ENCODE measurements around the gene GRIK4.

Gene GRIK4

DNA sequence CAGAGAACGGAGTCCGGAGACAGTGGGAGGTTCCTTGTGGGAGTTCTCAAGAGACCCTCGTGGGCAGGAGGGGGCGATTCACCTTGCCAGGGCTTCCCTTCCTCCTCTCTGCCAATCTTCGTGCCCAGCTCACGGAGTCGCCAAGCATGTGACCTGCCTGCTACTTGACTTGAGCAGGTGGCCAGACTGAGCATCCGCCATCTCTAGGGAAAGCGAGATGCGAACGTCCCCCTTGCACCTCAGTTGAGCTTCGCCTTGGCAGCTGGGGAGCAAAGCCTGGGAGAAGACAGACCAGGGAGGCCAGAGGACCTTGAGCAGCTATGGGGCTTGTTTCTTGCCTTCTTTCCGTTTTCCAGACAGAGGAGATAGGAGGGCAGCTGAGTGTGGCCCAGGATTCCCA is 123.2 kb downstream of the GRIK4 start:
- Histone ChIP-seq H3K27ac (ENCODE audit: low read depth, low read length, poor library complexity, severe bottlenecking) (no peak overlapping the region), H2AFZ (ENCODE audit: low read length) (no peak overlapping the region), H3K4me1 (ENCODE audit: insufficient read depth, low read length, severe bottlenecking) (no peaks in the 10 kb centered on the region), H3K36me3 (ENCODE audit: insufficient read depth, low read length) (no peaks in the 10 kb centered on the region), H3K27me3 (ENCODE audit: insufficient read depth, low read length) (no peaks in the 10 kb centered on the region), H3F3A (ENCODE audit: insufficient read depth, low read length) (no peaks in the 10 kb centered on the region), H3K9me3 (ENCODE audit: low read length) (no peaks in the 10 kb centered on the region), H3K9me2 (ENCODE audit: low read depth, low read length) (no peaks in the 10 kb centered on the region), H3K9ac (ENCODE audit: low read length) (no peak overlapping the region), H3K4me3 (ENCODE audit: low read depth, low read length, poor library complexity, severe bottlenecking) (no peak overlapping the region), H3K79me2 (ENCODE audit: insufficient read depth, low read length) (no peaks in the 10 kb centered on the region), H3K4me2 (ENCODE audit: low read length) (no peak overlapping the region), H4K20me1 (ENCODE audit: insufficient read depth, low read length) (no peaks in the 10 kb centered on the region)
- no peak for TF ChIP-seq CTCF (IDR thresholded peaks at IDR 0.05; ENCODE audit: low read length)

GRCh38 chr11:120635136-120635810 is 123.7 kb downstream of the GRIK4 start:
- no peaks in the 10 kb centered on the region for H3K4me1 ChIP-seq (ENCODE audit: insufficient read depth, low read length, severe bottlenecking)

DNA sequence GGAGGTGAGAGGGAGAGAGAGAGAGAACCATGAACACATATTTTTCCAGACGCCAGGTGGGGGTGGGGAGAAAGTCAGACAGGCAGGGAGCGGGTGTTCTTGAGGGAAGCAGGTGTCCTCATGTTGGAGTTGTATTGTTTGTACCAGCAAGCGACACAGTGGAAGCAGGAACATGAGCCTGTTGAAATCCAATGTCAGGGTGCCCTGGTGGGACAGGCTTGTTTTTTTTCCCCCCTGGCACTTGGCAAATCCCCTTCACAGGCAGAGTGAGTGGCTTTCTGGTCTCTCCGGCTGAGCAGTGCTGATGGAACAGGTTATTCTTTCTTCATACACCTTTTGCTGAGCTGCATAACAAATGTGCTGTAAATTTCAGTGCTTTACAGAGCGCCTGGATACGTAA is 125.6 kb downstream of the GRIK4 start:
- Histone ChIP-seq H3K9ac (ENCODE audit: low read length) (no peak overlapping the region), H2AFZ (ENCODE audit: low read length) (no peak overlapping the region), H3F3A (ENCODE audit: insufficient read depth, low read length) (no peaks in the 10 kb centered on the region), H3K4me1 (ENCODE audit: insufficient read depth, low read length, severe bottlenecking) (no peaks in the 10 kb centered on the region), H3K36me3 (ENCODE audit: insufficient read depth, low read length) (no peaks in the 10 kb centered on the region), H3K4me2 (ENCODE audit: low read length) (no peak overlapping the region), H3K9me2 (ENCODE audit: low read depth, low read length) (no peaks in the 10 kb centered on the region), H3K27ac (ENCODE audit: low read depth, low read length, poor library complexity, severe bottlenecking) (no peak overlapping the region), H4K20me1 (ENCODE audit: insufficient read depth, low read length) (no peaks in the 10 kb centered on the region), H3K9me3 (ENCODE audit: low read length) (no peaks in the 10 kb centered on the region), H3K79me2 (ENCODE audit: insufficient read depth, low read length) (no peaks in the 10 kb centered on the region), H3K4me3 (ENCODE audit: low read depth, low read length, poor library complexity, severe bottlenecking) (no peak overlapping the region), H3K27me3 (ENCODE audit: insufficient read depth, low read length) (no peaks in the 10 kb centered on the region)
- TF ChIP-seq CTCF (IDR thresholded peaks at IDR 0.05; ENCODE audit: low read length): no peak
- no peak for TF ChIP-seq EZH2 (IDR thresholded peaks at IDR 0.05; ENCODE audit: borderline replicate concordance, low read length)

More at GRCh38 chr11:120635136-120635810, 123.7 kb downstream of the GRIK4 start:
- no peaks in the 10 kb centered on the region for H4K20me1 ChIP-seq (ENCODE audit: insufficient read depth, low read length)
- H3K4me3 ChIP-seq (ENCODE audit: low read depth, low read length, poor library complexity, severe bottlenecking): no peak overlapping the region
- H3K27ac ChIP-seq (ENCODE audit: low read depth, low read length, poor library complexity, severe bottlenecking): no peak overlapping the region
- H3K9ac ChIP-seq (ENCODE audit: low read length): no peak overlapping the region
- no peaks in the 10 kb centered on the region for H3K9me2 ChIP-seq (ENCODE audit: low read depth, low read length)
- H3K79me2 ChIP-seq (ENCODE audit: insufficient read depth, low read length): no peaks in the 10 kb centered on the region
- H3K27me3 ChIP-seq (ENCODE audit: insufficient read depth, low read length): no peaks in the 10 kb centered on the region
- TF ChIP-seq EZH2 (IDR thresholded peaks at IDR 0.05; ENCODE audit: borderline replicate concordance, low read length): no peak
- TF ChIP-seq CTCF (IDR thresholded peaks at IDR 0.05; ENCODE audit: low read length): no peak
- H3F3A ChIP-seq (ENCODE audit: insufficient read depth, low read length): no peaks in the 10 kb centered on the region
- no peaks in the 10 kb centered on the region for H3K9me3 ChIP-seq (ENCODE audit: low read length)
- no peaks in the 10 kb centered on the region for H3K36me3 ChIP-seq (ENCODE audit: insufficient read depth, low read length)
- H2AFZ ChIP-seq (ENCODE audit: low read length): no peak overlapping the region
- no peak overlapping the region for H3K4me2 ChIP-seq (ENCODE audit: low read length)

Measured in OCI-LY1 (cell line).